SK-N-SH treated with all-trans-retinoic acid at 6 μM for 48 hours (cell line): ENCODE results near the gene PCSK2.

Source experiments
- ATAC-seq: fragments of 200-7000 bp; cut with Tn5 transposase; 3 replicates; pipeline ENCODE4 v1.9.1; 2020; ENCODE audit warnings: mild to moderate bottlenecking, moderate library complexity
- ARNTL ChIP-seq: fragments of 450-650 bp; formaldehyde crosslinking; IDR thresholded peaks from 2 replicates; pipeline ENCODE4 v1.5.0; 2020; ENCODE audit warnings: low read depth, mild to moderate bottlenecking, moderate library complexity, borderline replicate concordance
- BACH2 ChIP-seq: fragments of 250-450 bp; sonication (Bioruptor Pico); IDR thresholded peaks from 2 replicates; pipeline ENCODE4 v1.9.0; 2021; ENCODE audit warnings: mild to moderate bottlenecking, borderline replicate concordance
- CREB5 ChIP-seq: fragments of 250-450 bp; sonication (Bioruptor Pico); IDR thresholded peaks from 2 replicates; pipeline ENCODE4 v1.5.1; 2020; ENCODE audit warnings: low read depth, mild to moderate bottlenecking, moderate library complexity
- CSDC2 ChIP-seq: fragments of 250-450 bp; sonication (Bioruptor Pico); IDR thresholded peaks from 2 replicates; pipeline ENCODE4 v1.5.0; 2020; ENCODE audit warnings: mild to moderate bottlenecking, moderate library complexity
- CSRNP3 ChIP-seq: fragments of 250-450 bp; sonication (Bioruptor Pico); IDR thresholded peaks from 2 replicates; pipeline ENCODE4 v1.5.1; 2021; ENCODE audit warnings: mild to moderate bottlenecking, moderate library complexity
- ESRRG ChIP-seq: fragments of 250-450 bp; sonication (Bioruptor Pico); IDR thresholded peaks from 2 replicates; pipeline ENCODE4 v1.6.1; 2021; ENCODE audit warnings: mild to moderate bottlenecking
- GLIS3 ChIP-seq: fragments of 250-450 bp; sonication (Bioruptor Pico); IDR thresholded peaks from 2 replicates; pipeline ENCODE4 v1.5.0; 2020; ENCODE audit warnings: mild to moderate bottlenecking, moderate library complexity
- ISL1 ChIP-seq: fragments of 250-450 bp; sonication (Bioruptor Pico); IDR thresholded peaks from 2 replicates; pipeline ENCODE4 v2.1.2; 2022; ENCODE audit warnings: mild to moderate bottlenecking, moderate library complexity
- OSR1 ChIP-seq: fragments of 250-450 bp; sonication (Bioruptor Pico); IDR thresholded peaks from 2 replicates; pipeline ENCODE4 v1.8.0; 2022; ENCODE audit warnings: moderate library complexity, mild to moderate bottlenecking, inconsistent platforms
- PATZ1 ChIP-seq: fragments of 250-450 bp; sonication (Bioruptor Pico); IDR thresholded peaks from 2 replicates; pipeline ENCODE4 v1.8.0; 2020; ENCODE audit warnings: mild to moderate bottlenecking, moderate library complexity, borderline replicate concordance
- PPARA ChIP-seq: fragments of 250-450 bp; sonication (Bioruptor Pico); IDR thresholded peaks from 2 replicates; pipeline ENCODE4 v1.5.0; 2020; ENCODE audit warnings: mild to moderate bottlenecking, borderline replicate concordance
- RARB ChIP-seq: fragments of 250-450 bp; sonication (Bioruptor Pico); IDR thresholded peaks from 2 replicates; pipeline ENCODE4 v1.8.0; 2021; ENCODE audit warnings: mild to moderate bottlenecking, moderate library complexity
- SNAI2 ChIP-seq: fragments of 250-450 bp; sonication (Bioruptor Pico); IDR thresholded peaks from 2 replicates; pipeline ENCODE4 v1.5.0; 2020; ENCODE audit warnings: mild to moderate bottlenecking, moderate library complexity
- TCF4 ChIP-seq: fragments of 250-450 bp; sonication (Bioruptor Pico); IDR thresholded peaks from 2 replicates; pipeline ENCODE4 v1.8.0; 2021; ENCODE audit warnings: mild to moderate bottlenecking, moderate library complexity, borderline replicate concordance
- TOX ChIP-seq: fragments of 250-450 bp; sonication (Bioruptor Pico); IDR thresholded peaks from 2 replicates; pipeline ENCODE4 v1.8.0; 2021; ENCODE audit warnings: mild to moderate bottlenecking, moderate library complexity, borderline replicate concordance
- TSHZ2 ChIP-seq: fragments of 250-450 bp; sonication (Bioruptor Pico); IDR thresholded peaks from 2 replicates; pipeline ENCODE4 v1.5.0; 2020; ENCODE audit warnings: mild to moderate bottlenecking, moderate library complexity
- ZC3H10 ChIP-seq: fragments of 250-450 bp; sonication (Bioruptor Pico); IDR thresholded peaks from 2 replicates; pipeline ENCODE4 v1.5.1; 2021; ENCODE audit warnings: mild to moderate bottlenecking, moderate library complexity
- ZFP3 ChIP-seq: fragments of 250-450 bp; sonication (Bioruptor Pico); IDR thresholded peaks from 2 replicates; pipeline ENCODE4 v1.5.0; 2020; ENCODE audit warnings: mild to moderate bottlenecking, moderate library complexity
- ZFP30 ChIP-seq: fragments of 450-650 bp; formaldehyde crosslinking; IDR thresholded peaks from 2 replicates; pipeline ENCODE4 v1.5.0; 2022; ENCODE audit warnings: mild to moderate bottlenecking, moderate library complexity
- ZNF565 ChIP-seq: fragments of 450-650 bp; formaldehyde crosslinking; conservative IDR thresholded peaks from 2 replicates; pipeline ENCODE4 v1.5.0; 2020; ENCODE audit warnings: low read depth, mild to moderate bottlenecking, moderate library complexity
- ZNF70 ChIP-seq: fragments of 450-650 bp; formaldehyde crosslinking; IDR thresholded peaks from 2 replicates; pipeline ENCODE4 v1.5.0; 2020; ENCODE audit warnings: mild to moderate bottlenecking, moderate library complexity
- ZNF8 ChIP-seq: fragments of 450-650 bp; formaldehyde crosslinking; IDR thresholded peaks from 2 replicates; pipeline ENCODE4 v1.5.0; 2020; ENCODE audit warnings: mild to moderate bottlenecking, moderate library complexity

Gene PCSK2

GRCh38 chr20:17179840-17180239 lies 47.0 kb upstream of the PCSK2 start:
- no peak for ATAC-seq
- no peak for TF ChIP-seq OSR1 (CRISPR knock-in tag)
- no peak for TF ChIP-seq SNAI2 (CRISPR knock-in tag)
- TF ChIP-seq BACH2 (CRISPR knock-in tag): no peak
- no peak for TF ChIP-seq PATZ1 (CRISPR knock-in tag)
- no peak for TF ChIP-seq TCF4 (CRISPR knock-in tag)
- no peak for TF ChIP-seq ESRRG (CRISPR knock-in tag)
- TF ChIP-seq CREB5 (CRISPR knock-in tag): no peak
- TF ChIP-seq ZC3H10: no peak
- TF ChIP-seq GLIS3 (CRISPR knock-in tag): no peak
- no peak for TF ChIP-seq TOX (CRISPR knock-in tag)

- ATAC-seq: no peak
These were observed 36.7 kb upstream of the PCSK2 start for GRCh38 chr20:17189976-17190695.

GRCh38 chr20:17197041-17197440 lies 29.8 kb upstream of the PCSK2 start:
- ATAC-seq: no peak
- TF ChIP-seq RARB (CRISPR knock-in tag) (no peak), ZFP30 (CRISPR knock-in tag) (no peak), PATZ1 (CRISPR knock-in tag) (no peak), ARNTL (no peak), ZC3H10 (no peak), PPARA (no peak), CREB5 (CRISPR knock-in tag) (no peak), ZNF8 (CRISPR knock-in tag) (no peak), OSR1 (CRISPR knock-in tag) (no peak), ESRRG (CRISPR knock-in tag) (no peak), TOX (CRISPR knock-in tag) (no peak), ZNF565 (no peak)

More at GRCh38 chr20:17189976-17190695, 36.7 kb upstream of the PCSK2 start:
- TF ChIP-seq ARNTL (no peak), BACH2 (CRISPR knock-in tag) (no peak), ZC3H10 (no peak), ZFP3 (CRISPR knock-in tag) (no peak), TSHZ2 (CRISPR knock-in tag) (no peak), GLIS3 (CRISPR knock-in tag) (no peak), ISL1 (CRISPR knock-in tag) (no peak), ZNF70 (CRISPR knock-in tag) (no peak), CSDC2 (CRISPR knock-in tag) (no peak), CSRNP3 (CRISPR knock-in tag) (no peak), ZNF565 (no peak), ZFP30 (CRISPR knock-in tag) (no peak)
